ENCODE results near the gene CARMIL3. TPM values are rescaled to one million over a fixed set of nuclear protein-coding genes. Genes with fewer than 3 reads are reported as not detected.
"Not testable (repeated sequence)": the region's sequence is repeated elsewhere in the genome, so short reads cannot be mapped to it uniquely, and the experiment has no call there.

CARMIL3 gene
- total RNA-seq (2014; rRNA removed; shearing (Covaris generic)), result 0.14 TPM in 1 of 2 replicates, not detected in the other

DNA sequence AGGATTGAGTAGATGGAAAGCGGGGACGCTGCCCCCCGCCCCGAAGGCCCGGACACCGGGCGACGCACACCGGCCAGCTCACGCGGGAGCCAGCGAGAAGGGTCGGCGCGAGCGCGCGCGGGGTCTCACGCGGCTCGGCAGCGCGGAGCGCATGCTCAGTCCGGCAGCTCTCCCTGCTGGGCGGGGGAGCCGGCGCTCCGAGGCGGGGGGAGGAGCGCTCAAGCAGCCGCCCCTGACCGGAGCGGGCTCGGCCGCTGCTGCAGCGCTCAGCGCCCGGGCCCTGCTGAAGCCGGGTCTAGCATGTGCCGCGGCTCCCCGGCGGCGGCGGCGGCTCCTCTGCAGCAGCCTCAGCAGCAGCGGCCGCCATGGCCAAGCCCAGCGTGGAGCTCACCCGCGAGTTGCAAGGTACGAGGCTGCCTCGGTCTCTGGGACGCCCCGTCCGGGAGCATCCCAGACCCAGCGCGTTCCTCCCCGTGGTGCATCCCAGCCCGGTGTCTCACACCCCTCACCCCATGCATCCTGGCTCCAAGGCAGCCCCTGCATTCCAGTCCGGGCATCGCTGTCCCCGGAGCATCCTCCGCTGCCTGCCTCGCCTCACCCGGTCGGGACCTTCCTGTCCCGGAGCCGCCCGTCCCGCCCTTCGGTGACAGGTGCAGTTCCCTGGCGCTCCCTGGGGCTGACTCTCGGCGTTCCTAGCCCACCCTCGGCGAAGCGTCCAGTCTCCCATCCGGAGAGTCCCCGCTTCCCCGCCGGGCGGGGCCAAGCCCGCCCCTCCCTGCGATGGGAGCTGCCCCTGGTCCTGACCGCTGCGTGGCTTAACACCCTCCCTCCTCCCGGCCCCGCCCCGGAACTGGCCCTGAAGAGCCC lies at the start of gene CARMIL3:
Gene CARMIL3 (plus strand): TSS at position 221 of the 867 bp plus-strand sequence. CDS start 145 bp downstream, at position 366.
- DNase-seq (ENCODE audit: low spot score), result no peak

DNA sequence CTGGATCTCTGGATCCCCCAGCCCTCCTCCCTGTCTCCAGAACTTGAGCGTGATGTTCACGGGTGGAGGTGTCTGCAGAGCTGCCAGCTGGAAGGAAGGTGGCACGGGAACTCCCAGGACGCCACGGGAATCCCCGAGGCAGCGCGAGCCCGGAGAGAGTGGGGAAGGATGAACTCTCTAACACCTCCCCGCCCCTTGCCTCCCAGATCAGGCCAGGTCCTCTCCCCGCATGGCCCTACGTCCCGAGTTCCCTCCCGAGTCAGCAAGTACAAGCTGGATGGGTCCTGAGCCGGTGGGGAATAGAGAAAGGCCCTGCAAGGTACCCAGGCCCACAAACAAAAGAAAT lies 45.4 kb upstream of the CARMIL3 start:
- DNase-seq (ENCODE audit: low spot score), result not testable (repeated sequence)

DNA sequence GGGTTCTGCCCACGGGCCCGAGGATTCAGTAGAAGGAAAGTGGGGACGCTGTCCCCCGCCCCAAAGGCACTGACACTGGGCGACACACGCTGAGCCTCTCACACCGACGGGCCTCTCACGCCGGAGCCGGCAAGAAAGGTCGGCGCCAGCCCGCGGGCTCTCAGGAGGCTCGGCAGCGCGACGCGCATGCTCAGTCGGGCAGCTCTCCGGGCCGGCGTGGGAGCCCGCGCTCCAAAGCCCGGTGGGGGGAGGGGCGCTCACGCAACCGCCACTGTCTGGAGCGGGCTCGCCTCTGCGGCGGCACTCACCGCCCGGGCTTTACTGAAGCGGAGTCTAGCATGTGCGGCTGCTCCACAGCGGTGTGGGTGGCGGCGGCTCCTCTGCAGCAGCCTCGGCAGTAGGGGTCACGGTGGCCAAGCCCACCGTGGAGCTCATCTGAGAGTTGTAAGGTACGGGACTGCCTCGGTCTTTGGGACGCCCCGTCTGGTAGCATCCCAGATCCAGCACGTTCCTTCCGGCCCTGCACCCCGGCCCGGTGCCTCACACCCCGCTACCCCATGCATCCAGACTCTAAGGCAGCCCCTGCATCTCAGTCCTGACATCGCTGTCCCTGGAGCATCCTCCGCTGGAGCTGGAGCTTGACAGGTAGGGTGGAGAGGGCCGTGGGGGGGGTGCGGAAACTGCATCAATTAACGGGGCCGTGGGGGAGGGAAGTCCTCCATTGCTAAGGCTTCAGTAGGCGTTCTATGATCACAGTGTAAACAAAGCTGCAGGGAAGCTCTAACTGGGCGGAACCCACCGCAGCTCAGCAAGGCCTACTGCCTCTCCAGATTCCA lies 44.8 kb upstream of the CARMIL3 start:
- not testable (repeated sequence) for DNase-seq (ENCODE audit: low spot score)

GRCh38 chr14:24011051-24011450 lies 40.8 kb upstream of the CARMIL3 start:
- DNase-seq (ENCODE audit: low spot score), result no peak

DNA sequence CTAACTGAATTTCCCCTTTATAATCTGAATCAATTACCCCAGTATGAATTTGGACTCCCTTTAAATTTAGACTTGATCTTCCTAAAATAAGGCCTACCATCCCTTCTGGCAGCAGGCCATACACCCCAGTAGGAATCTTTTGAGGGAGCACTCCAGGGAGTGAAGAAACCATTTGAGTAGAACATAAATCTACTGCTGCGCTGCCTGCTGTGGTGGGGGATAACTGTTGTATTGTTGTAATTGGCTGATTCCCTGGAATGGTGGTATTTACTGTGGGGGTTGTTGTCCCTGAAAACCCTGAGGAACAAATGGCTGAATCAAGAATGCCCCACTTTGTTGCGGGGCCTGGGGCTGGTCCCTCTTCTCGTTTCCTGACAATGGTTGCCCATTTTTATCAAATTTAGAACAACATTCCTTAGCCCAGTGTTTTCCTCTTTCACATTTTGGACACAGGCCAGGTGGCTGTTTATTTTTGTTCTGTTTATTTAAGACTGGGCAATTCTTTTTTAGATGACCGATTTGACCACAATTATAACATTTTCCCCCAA lies 39.0 kb upstream of the CARMIL3 start:
- not testable (repeated sequence) for DNase-seq (ENCODE audit: low spot score)

DNA sequence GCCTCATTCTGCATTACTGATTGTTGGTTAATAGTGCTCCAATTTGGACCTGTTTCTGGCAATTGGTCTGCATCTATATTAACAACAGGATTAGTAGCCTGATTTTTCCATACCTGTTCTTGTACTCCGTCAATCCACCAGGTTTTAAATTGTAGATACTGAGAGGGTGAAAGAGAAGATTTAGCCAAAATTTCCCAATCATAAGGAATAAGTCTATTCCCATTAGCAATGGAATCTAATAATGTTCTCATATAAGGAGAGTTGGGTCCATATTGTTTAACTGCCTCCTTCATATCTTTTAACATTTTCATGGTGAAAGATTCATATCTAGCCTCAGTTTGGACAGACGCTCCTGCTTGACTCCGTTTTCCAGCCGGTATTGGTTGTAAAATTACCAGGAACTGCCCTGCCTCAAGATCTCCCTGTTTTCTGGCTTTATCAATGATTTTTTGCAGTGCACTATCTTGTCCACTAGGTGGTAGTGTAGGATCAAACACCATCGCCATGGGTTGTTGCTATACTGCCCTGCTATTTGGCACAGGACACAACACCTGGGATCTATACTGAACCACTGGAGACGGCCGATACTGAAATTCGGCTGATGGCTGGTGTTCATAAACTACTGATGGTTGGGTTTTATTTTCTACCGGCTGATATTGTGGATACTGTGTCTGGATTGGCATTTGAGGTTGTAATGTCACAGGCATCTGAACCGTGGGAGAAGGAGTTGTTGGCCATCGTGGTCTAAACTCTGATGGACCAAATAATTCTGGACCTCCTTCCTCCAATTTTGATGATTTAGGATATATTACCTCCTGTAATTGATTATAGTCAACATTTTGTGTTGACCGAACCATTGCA lies 37.9 kb upstream of the CARMIL3 start:
- DNase-seq (ENCODE audit: low spot score), result peak; percentile 61

GRCh38 chr14:24015745-24016144 lies 36.1 kb upstream of the CARMIL3 start:
- not testable (repeated sequence) for DNase-seq (ENCODE audit: low spot score)

- DNase-seq (ENCODE audit: low spot score), result not testable (repeated sequence)
Observed at GRCh38 chr14:24018978-24019377, 32.8 kb upstream of the CARMIL3 start.

DNA sequence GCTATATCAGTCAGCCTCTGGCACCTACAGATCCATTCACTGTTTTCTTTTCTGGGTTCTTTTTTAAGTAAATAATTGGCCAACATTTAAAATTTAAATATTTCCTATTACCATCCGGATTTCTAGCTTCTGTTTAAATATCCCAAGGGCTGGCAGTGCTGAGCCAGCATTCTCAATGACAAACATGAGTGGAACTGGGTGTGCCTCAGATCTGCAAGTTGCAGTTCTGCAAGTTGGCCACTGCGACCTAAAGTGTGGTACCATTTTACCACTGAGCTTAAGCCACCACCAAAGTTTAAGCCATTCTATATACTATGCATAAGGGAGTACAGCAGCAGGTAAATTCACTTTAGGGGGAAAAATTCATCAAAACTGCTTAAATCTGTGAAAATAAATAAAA lies 31.9 kb upstream of the CARMIL3 start:
- DNase-seq (ENCODE audit: low spot score), result not testable (repeated sequence)

GRCh38 chr14:24020520-24020919 lies 31.3 kb upstream of the CARMIL3 start:
- DNase-seq (ENCODE audit: low spot score), result not testable (repeated sequence)

DNA sequence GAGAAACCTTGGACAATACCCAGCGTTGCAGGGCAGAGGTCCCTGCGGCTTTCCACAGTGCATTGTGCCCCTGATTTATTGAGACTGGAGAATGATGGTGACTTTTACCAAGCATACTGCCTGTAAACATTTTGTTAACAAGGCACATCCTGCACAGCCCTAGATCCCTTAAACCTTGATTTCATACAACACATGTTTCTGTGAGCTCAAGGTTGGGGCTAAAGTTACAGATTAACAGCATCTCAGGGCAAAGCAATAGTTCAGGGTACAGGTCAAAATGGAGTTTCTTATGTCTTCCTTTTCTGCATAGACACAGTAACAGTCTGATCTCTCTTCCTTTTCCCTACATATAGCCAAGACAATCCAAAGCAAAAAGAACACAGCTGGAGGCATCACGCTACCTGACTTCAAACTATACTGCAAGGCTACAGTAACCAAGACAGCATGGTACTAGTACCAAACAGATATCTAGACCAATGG lies 26.8 kb upstream of the CARMIL3 start:
- not testable (repeated sequence) for DNase-seq (ENCODE audit: low spot score)

GRCh38 chr14:24029687-24030086 lies 22.1 kb upstream of the CARMIL3 start:
- not testable (repeated sequence) for DNase-seq (ENCODE audit: low spot score)

- not testable (repeated sequence) for DNase-seq (ENCODE audit: low spot score)
Observed at GRCh38 chr14:24031331-24031730, 20.5 kb upstream of the CARMIL3 start.

DNA sequence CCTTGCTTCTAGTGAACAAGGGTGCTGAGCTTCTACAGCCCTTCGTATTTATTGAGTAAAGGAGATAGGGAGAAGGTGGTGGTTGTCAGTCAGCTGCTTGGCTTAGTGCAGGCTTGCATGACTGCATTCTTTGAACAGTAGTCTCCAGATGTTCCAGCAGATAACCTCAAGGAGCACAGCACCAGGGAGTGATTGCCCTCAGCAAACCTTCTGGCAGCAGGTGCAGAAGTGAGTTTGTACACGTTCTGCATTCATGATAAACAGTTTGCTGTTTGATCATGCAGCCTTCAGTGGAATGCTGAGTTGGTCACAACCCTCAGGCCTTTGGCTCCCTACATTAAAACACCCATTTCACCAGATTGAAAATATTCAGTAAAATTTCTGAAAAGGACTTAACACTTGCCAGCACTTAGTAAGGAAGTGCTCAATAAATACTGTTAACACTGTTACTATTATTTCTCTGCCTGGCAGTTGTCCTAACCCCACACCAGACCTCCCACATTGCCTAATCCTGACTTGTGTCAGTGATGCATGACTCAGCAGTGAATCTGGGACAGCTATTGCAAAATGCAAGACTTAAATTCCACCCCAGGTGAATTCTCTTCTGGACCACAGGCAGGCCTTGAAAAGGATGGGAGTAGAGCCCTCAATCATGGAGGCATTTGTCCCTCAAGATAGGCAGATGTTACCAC lies 18.9 kb upstream of the CARMIL3 start:
- DNase-seq (ENCODE audit: low spot score), result peak; percentile 38

- DNase-seq (ENCODE audit: low spot score), result not testable (repeated sequence)
Observed at GRCh38 chr14:24035769-24036168, 16.0 kb upstream of the CARMIL3 start.

DNA sequence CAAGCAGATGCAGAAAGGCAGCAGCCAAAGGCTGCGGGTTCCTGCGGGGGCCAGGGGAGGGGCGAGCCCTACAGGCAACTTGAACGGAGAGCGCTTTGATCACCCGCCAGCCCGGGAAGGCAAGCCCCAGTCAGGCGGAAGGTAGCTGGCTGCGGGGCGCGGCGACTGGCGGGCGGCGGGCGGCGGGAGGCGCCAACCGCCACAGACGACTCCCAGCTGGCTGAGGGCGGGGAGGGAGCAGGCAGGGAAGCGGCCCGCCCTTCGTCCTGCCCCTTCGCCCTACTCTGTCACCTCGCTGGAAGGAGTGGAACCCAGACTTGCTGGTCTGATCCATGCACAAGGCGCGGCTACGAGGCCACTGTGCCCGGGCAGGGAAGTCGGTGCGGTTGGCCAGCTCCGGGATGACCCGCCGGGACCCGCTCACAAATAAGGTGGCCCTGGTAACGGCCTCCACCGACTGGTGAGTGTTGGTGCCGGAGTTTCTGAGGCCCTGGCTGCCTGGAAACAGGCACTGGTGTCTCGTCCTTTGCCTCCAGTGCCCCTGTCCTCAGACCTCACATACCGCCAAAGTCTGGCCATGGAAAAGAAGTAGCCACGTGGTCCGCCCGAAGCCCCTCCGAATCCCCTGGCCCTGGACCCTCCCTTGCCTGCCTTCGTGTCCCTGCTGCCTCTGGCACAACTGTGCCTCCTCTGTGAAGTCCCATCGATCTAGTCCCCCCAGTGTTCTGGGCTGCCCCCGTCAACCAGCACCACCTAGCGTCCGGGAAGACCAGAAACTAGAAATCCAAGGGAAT lies 15.4 kb upstream of the CARMIL3 start:
- peak; percentile 71 for DNase-seq (ENCODE audit: low spot score)

DNA sequence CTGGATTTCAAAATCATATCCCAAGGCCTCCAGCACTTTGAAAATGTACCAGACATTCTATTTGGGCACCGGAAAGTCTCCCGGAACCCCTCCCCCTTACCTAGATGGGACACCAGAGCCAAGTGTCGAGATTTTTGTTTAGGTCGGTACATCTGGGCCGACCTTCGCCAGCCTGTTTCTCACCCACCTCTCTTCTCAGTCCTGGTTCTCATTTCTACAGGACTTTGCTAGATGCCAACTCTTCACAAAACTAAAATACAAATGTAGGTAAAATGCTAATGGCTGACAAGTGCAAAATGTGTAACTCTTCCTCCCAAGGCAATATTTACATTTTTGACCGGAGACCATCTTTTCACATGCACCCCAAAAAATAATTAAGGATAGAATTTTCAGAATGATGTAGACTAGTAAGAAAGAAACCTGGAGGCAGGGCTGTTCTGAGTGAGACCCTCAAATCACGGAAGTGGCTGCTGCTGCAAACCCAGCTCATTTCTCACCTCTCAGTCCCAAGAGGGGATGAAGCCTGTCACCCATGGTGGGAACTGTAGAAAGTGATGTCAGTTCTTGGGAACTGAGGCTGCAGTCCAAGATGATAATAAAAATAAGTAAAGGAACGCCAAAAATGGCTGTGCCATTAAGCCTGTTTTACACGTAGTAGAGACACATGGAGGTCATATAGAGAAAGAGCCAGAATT lies 14.7 kb upstream of the CARMIL3 start:
- DNase-seq (ENCODE audit: low spot score), result not testable (repeated sequence)

DNA sequence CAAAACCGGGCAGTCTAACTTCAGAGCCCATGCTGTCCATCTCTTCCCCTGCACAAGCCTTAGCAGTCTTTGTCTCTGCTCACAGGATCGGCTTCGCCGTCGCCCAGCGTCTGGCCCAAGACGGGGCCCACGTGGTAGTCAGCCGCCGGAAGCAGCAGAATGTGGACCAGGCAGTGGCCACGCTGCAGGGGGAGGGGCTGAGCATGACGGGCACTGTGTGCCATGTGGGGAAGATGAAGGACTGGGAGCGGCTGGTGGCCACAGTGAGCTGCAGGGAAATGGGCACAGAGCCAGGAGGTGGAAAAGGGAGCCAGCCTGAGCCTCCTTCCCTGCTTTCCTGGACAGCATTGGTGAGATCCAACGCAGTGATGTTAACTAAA lies 14.2 kb upstream of the CARMIL3 start:
- DNase-seq (ENCODE audit: low spot score), result no peak

DNA sequence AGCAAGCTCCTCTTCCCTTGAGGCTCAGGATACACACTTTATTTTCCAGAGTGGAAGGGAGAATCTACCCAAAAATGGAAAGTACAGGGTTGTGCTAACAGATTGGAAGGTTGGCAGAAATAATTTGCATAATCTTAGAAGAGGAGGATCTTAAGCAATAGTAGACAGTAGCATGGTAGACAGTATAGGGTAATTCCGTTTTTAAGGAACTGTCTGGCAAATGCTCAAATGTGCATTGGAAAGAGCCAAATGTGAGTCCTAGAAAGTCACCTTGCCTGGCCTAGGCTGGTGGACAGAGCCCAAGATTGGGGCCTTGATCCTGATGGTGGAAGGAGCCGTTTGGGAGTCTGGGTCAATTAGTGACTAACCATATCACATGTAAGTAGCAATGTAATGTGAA lies 13.1 kb upstream of the CARMIL3 start:
- DNase-seq (ENCODE audit: low spot score), result no peak
